Urinary bladder (tissue), 4 donors: ENCODE measurements around the gene TAGLN2. TPM values are rescaled to one million over a fixed set of nuclear protein-coding genes. Genes with fewer than 3 reads are reported as not detected.

Experiments used
- DNase-seq: peaks from one replicate; pipeline ENCODE4 v3.0.0-alpha.2; 2015; ENCODE audit errors: extremely low spot score
- H3K27ac ChIP-seq: one replicate; pipeline ENCODE4 v1.5.1; 2013; ENCODE audit warnings: low read depth, mild to moderate bottlenecking, moderate library complexity
- H3K36me3 ChIP-seq: one replicate; pipeline ENCODE4 v1.6.1; 2013; ENCODE audit warnings: mild to moderate bottlenecking, moderate library complexity; ENCODE audit not compliant: insufficient read depth
- H3K4me1 ChIP-seq: one replicate; pipeline ENCODE4 v1.6.1; 2013; ENCODE audit warnings: mild to moderate bottlenecking, moderate library complexity; ENCODE audit not compliant: insufficient read depth
- H3K4me3 ChIP-seq: one replicate; pipeline ENCODE4 v1.5.1; 2013; ENCODE audit warnings: low read depth, low read length
- WGBS: extraction: QIAGEN DNeasy Blood & Tissue Kit; methylation state at CpG from one replicate; pipeline ENCODE4 v1.1.7; 2013; 5-methylcytosine and 5-hydroxymethylcytosine counted together
- polyA plus RNA-seq: library from polyadenylated mRNA; stranded (reverse); fragments of 200-250 nt; gene quantifications from one replicate; pipeline ENCODE4 v1.2.3, GENCODE V29; 2013
- total RNA-seq: library from RNA; depleted of rRNA; stranded (reverse); fragments of >200 nt; gene quantifications from one replicate; pipeline ENCODE4 v1.2.3, GENCODE V29; 2014
- donor health status: healthy with polysubstance abuse.
- donor health status: healthy.

The TAGLN2 gene
- total and polyA plus RNA-seq, 2 donors, result 106 to 318 TPM

GRCh38 chr1:159927849-159928431 lies 2.6 kb upstream of the TAGLN2 start:
- WGBS, result 83% methylated on average over 13 of the region's 13 CpGs
- no peak overlapping the region for H3K4me3 ChIP-seq
- H3K4me1 ChIP-seq, result peaks cover 2% of the 10 kb centered on the region
- H3K36me3 ChIP-seq, result no peaks in the 10 kb centered on the region
- H3K27ac ChIP-seq, result no peak overlapping the region
- no peak for DNase-seq

DNA sequence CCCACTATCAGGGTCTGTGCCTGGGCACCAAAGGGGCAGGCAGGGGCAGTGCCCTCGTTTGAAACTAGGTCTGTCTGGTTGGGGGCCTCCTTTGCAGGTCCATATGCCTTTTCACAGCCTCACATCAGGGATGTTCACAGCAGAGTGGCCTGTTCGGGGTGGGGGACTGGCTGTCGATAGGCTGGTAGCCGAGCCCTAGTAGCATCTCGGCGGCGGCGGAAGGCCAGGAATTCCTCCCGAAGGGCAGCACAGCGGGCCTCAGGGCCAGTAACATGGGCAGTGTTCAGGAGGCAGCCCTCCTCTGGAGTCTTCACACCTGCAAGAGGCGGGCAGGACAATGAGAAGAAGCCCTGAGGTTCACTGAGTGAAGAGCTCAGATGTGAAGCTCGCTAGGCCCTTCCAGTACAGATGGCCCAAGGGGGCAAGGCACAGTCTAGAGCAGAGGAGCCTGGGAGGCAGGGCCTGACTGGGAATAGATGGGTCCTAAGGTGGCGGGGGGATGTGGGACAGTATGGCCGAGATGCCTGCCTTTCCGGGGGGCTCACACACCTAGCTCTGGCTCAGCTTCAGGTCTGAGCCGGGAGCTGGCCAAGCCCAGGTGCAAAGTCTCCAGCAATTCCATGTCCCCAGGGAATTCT lies 2.0 kb upstream of the TAGLN2 start:
- Histone ChIP-seq H3K4me3 (no peak overlapping the region), H3K27ac (no peak overlapping the region), H3K4me1 (peaks cover 3% of the 10 kb centered on the region), H3K36me3 (no peaks in the 10 kb centered on the region)
- DNase-seq, result no peak
- WGBS, result 91% methylated on average over 16 of the region's 16 CpGs

DNA sequence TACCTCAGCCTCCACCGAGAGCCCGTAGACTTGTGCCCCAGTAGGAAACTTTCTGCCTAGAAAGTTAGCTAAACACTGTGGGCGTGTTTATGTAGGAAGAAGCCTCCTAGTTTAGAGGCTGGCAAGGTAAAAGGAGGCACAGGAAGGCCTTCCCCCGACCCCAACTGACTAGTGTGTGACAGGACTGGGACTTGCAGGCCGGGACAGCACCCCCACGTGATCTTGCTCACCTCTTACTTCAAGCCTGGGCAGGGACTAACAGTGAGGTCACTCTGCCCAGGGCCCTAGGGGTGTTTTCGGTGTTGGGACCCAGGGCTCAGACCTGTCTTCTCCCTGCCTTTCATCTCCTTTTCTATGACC lies 392 bp upstream of the TAGLN2 start:
- no peak for DNase-seq

DNA sequence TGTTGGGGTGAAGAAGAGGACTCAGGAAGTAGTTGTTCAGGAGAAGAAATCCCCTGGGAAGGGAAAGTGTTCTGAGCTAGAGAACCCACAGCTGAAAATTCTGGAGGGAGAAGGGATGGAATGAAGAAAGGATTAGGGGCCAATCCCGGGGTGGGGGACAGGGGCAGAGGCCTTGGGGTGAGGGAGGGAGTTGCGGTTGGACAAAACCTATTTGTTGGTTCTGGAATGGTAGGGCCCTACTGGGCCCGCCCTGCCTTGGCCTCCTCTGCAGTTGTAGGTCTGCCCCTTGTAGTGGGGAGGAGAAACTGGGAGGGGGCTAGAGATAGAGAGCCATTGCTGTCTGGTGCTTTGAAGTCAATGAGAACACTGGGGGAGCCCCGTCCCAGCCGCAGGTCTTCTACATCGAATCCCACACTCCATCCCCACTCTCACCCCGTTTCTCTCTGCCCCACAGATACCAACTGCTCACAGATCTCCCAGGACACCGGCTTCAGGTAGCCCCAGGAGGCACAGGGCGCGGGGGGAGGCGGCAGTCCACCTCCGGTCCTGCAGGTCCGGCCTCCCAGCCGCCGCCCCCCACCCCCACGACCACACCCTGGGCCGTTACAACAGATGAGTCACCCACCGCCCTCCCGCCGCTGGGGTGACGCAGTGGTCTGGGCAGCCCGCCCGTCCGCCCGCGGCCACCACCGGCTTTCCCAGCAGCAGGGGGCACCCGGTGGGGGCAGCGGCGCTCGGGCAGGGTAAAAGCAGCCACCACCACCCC lies 1.1 kb downstream of the TAGLN2 start:
- no peak for DNase-seq
- peak overlapping the region; percentile 55 for H3K4me3 ChIP-seq
- under 1% methylated on average over 31 of the region's 31 CpGs for WGBS
- peaks cover 3% of the 10 kb centered on the region for H3K4me1 ChIP-seq
- no peaks in the 10 kb centered on the region for H3K36me3 ChIP-seq
- peak overlapping the region; percentile 95 for H3K27ac ChIP-seq

More for the DNA sequence above, 392 bp upstream of the TAGLN2 start:
- peak overlapping the region; percentile 95 for H3K27ac ChIP-seq
- peaks cover 3% of the 10 kb centered on the region for H3K4me1 ChIP-seq
- peak overlapping the region; percentile 55 for H3K4me3 ChIP-seq
- no peaks in the 10 kb centered on the region for H3K36me3 ChIP-seq
- WGBS, result 5% methylated on average over 7 of the region's 7 CpGs

DNA sequence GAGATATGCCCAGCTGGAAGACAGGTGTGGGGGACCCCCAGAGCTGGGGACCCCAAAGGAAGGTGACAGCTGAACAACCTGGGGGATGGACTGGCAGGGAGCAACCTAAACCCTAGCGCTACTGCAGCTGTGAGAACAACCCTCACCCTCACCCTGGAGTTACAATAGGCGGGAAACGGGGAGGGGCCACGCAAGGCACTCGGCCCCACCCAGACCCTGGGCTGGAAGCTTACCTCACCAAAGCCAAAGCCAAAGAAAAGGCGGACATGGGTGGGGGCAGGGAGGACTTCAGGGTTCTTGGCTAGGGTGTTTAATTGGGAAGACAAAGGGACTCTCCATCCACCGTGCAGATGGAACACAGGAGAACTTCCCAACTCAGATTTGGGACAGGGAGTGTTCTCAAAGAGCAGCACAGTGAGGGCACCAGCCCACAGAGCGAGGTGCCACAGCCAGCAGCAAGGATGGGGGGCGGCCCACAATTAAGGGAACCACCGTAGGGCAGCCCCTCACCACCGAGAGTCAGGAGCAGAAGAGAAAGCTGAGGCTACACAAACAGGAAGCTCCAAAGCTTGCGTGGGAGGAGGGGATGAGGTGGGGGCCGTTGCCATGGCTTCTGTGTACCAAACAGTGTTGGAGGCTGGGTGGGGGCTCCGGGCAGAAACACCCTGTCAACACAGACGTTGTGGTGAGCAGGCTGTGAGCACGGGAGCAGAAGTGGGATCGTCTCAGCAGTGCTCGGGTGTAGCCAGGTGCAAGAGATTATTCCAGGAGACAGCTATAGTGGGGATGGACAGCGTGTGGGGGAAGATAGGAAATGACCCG lies 1.9 kb downstream of the TAGLN2 start:
- Histone ChIP-seq H3K27ac (peak overlapping the region; percentile 95), H3K4me1 (peaks cover 3% of the 10 kb centered on the region), H3K4me3 (peak overlapping the region; percentile 55), H3K36me3 (peaks cover 3% of the 10 kb centered on the region)
- DNase-seq, result no peak
- 3% methylated on average over 20 of the region's 20 CpGs for WGBS

GRCh38 chr1:159922511-159923202 lies 2.6 kb downstream of the TAGLN2 start:
- no peak for DNase-seq
- Histone ChIP-seq H3K4me3 (peak overlapping the region; percentile 15), H3K4me1 (peaks cover 3% of the 10 kb centered on the region)

GRCh38 chr1:159921700-159922504 lies 3.4 kb downstream of the TAGLN2 start:
- H3K36me3 ChIP-seq, result peaks cover 3% of the 10 kb centered on the region
- H3K27ac ChIP-seq, result peak overlapping the region; percentile 44
- peaks cover 3% of the 10 kb centered on the region for H3K4me1 ChIP-seq
- DNase-seq, result no peak
- H3K4me3 ChIP-seq, result no peak overlapping the region
- 45% methylated on average over 18 of the region's 18 CpGs for WGBS

More at GRCh38 chr1:159922511-159923202, 2.6 kb downstream of the TAGLN2 start:
- WGBS, result 36% methylated on average over 8 of the region's 8 CpGs
- H3K27ac ChIP-seq, result peak overlapping the region; percentile 59
- H3K36me3 ChIP-seq, result peaks cover 3% of the 10 kb centered on the region

DNA sequence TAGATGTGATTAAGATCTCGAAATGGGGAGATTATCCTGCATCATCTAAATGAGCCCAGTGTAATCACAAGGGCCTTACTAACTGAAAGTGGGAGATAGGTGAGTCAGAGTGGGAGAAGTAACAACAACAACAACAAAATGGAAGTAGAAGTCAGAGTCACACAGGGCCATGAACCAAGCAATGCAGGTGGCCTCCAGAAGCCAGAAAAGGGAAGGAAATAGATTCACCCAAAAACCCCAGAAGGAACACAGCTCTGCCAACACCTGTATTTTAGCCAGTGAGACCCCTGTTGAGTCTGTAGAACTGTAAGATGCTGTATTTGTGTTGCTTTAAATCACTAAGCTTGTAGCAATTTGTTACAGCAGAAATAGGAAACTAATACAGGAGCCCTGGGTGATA lies 4.1 kb downstream of the TAGLN2 start:
- Histone ChIP-seq H3K4me3 (no peak overlapping the region), H3K4me1 (peaks cover 3% of the 10 kb centered on the region), H3K36me3 (peaks cover 3% of the 10 kb centered on the region), H3K27ac (peak overlapping the region; percentile 44)
- DNase-seq, result no peak
- 42% methylated on average over 1 of the region's 1 CpG for WGBS

DNA sequence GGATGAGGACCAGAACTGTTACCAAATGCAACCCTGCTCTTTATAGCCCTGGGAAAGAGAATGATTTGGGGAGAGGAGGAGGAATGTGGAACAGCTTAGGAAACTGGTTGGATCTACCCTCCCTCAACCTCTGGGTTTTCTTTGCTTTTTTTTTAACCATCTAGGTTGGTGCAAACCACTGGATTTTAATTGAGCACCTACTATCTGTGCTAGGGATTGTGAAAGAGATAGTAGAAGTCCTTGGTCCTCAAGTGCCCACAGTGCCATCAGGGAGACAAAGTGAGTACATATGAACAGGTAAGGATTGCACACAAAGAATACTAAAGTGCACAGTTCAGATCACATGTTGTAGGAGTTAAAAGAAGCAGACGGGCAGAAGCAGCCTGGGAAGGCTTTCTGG lies 4.7 kb downstream of the TAGLN2 start:
- no peak for DNase-seq
- Histone ChIP-seq H3K4me1 (peaks cover 3% of the 10 kb centered on the region), H3K36me3 (peaks cover 3% of the 10 kb centered on the region), H3K4me3 (no peak overlapping the region), H3K27ac (no peak overlapping the region)
- WGBS, result 79% methylated on average over 1 of the region's 1 CpG

DNA sequence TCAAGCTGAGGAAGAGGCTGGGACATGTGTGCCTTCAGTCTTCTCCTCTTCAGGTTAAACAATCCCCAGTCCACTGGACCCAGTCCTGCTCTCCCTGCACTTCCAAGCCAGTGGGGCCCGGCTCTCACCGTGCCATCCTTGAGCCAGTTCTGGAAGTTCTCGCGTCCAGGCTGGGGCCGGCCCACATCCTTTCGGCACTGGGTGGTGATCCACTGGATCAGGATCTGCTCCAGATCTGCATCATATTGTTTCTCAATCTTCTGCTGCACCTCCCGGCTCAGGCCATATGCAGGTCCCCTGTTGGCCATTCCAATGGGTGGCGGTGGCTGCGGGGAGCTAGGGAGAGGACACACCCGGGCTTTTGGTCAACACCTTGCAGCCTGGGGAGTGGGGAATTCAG lies 5.1 kb downstream of the TAGLN2 start:
- no peak for DNase-seq
- H3K4me3 ChIP-seq, result no peak overlapping the region
- WGBS, result 89% methylated on average over 10 of the region's 10 CpGs
- peaks cover 3% of the 10 kb centered on the region for H3K36me3 ChIP-seq
- H3K4me1 ChIP-seq, result peaks cover 3% of the 10 kb centered on the region
- H3K27ac ChIP-seq, result no peak overlapping the region

GRCh38 chr1:159919236-159919865 lies 6.0 kb downstream of the TAGLN2 start:
- peaks cover 3% of the 10 kb centered on the region for H3K36me3 ChIP-seq
- no peak overlapping the region for H3K27ac ChIP-seq
- 94% methylated on average over 10 of the region's 10 CpGs for WGBS
- H3K4me3 ChIP-seq, result no peak overlapping the region
- no peak for DNase-seq
- peaks cover 3% of the 10 kb centered on the region for H3K4me1 ChIP-seq
